A172 (cell line): Measurements from ENCODE around the gene LONP1. TPM values are rescaled to one million over a fixed set of nuclear protein-coding genes. Genes with fewer than 3 reads are reported as not detected.
"Not testable (repeated sequence)": the region's sequence is repeated elsewhere in the genome, so short reads cannot be mapped to it uniquely, and the experiment has no call there.

ENCODE experiments used
- DNase-seq: peaks from one replicate; pipeline ENCODE4 v3.0.0-alpha.2; 2015; ENCODE audit warnings: low spot score
- total RNA-seq: library from RNA; depleted of rRNA; stranded (reverse); fragments of >200 nt; shearing (Covaris generic); gene quantifications from 2 replicates; pipeline ENCODE4 v1.2.3, GENCODE V29; 2014

LONP1 gene
- total RNA-seq, 1 experiment from 2014 or later, result 153 TPM

GRCh38 chr19:5693195-5694166 lies 26.5 kb downstream of the LONP1 start:
- no peak for DNase-seq

DNA sequence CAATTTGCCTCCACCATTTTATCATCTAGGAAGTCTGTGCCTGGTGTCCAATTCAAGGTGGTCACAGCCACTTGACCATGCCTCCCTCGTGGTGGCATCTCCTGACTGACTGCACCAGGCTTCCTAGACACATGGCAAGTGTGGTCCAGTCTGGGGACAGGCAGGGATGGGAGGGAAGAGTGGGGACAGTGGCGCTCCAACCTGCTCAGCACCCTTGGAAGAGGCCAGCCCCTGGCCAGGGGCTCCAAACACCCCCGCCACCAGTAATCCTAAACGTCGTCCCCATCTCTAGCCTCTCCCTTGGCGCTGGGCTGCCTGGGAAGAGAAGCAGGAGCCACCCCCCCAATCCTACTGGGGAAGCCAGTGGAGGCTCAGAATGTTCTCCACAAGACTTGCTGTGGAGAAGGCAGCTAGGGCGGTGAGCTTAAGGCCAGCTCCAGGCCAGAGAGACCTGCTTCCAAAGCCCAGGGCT lies 27.2 kb downstream of the LONP1 start:
- no peak for DNase-seq

DNA sequence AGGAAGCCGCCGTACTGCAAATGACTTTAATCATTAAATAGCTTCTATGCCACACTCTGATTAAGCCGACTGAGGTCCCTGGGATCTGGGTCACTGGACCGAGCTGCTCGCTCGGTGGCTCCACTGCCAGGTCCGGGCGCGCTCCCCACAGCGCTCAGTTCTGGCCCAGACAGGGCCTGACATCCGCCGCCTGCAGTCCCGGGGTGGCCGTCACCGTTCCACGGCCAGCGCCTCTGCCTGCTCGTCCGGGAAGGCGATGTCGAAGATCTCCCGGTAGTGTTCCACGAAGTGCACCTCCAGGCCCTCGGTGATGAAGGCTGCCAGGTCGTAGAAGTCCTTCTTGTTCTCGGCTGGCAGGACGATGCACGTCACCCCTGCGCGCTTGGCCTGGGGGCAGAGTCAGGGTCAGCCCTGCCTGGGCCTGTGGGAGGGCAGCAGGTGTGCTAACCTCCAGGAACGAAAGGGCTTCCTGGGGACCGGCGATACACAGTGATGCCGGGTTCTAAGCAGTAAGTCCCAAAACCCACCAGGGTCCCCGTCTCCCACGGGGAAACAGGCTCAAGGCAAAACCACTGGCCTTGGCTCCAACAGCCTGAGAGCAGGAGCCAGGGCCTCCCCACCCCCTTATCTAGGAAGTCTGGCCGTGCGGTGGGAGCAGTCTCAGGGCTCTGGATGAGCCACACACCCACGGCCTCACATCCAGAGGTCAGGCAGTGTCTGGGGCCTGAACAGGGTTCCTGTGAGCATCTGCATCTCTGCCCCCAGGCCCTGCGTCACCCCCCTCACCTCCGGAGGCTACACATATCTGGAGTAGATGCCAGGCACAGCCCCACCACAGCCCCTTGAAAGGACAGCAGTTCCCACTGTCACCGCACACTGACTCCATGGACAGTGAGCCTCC lies 27.9 kb downstream of the LONP1 start:
- no peak for DNase-seq

- peak; percentile 63 for DNase-seq
Observed at GRCh38 chr19:5690955-5691821, 28.8 kb downstream of the LONP1 start.

- peak; percentile 96 for DNase-seq
Observed at GRCh38 chr19:5690125-5690954, 29.6 kb downstream of the LONP1 start, which contains the start of gene RPL36. Gene RPL36, plus strand, starts transcription at chr19:5690295. Its CDS starts 213 bp downstream, at chr19:5690508.

- DNase-seq, result not testable (repeated sequence)
Observed at GRCh38 chr19:5688262-5688881, 31.6 kb downstream of the LONP1 start.

- no peak for DNase-seq
Observed at GRCh38 chr19:5687360-5688198, 32.4 kb downstream of the LONP1 start.

DNA sequence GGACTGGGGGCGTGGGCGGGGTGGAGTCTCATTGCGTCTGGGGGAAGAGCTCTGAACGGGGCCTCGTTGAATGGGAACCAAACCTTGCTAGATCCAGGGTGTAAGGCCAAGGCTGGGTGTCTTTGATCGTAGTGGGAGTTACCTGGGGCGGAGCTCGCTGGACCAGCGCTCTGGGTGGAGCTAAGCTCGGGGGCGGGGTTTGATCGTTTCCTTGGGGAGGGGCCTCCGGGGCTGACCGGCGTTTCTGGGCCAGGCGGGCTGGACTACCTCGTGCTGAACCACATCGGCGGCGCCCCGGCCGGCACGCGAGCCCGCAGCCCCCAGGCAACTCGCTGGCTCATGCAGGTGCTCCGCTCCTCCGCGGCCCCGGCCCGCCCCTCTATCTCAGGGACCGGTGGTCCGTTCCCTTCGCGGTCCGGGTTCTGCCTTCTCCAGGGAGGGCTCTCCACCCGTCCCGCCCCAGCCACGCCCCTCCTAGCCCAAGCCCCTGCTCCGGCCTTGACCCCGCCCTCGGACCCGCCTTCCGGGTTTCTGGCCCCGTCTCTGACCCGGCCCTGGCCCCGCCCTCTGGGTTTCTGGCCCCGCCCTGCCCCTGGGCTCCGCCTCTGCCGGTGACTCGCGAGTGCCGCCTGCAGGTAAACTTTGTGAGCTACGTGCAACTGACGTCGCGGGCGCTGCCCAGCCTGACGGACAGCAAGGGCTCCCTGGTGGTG lies 33.1 kb downstream of the LONP1 start:
- peak; percentile 75 for DNase-seq

- no peak for DNase-seq
Observed at GRCh38 chr19:5686326-5686646, 33.7 kb downstream of the LONP1 start.

DNA sequence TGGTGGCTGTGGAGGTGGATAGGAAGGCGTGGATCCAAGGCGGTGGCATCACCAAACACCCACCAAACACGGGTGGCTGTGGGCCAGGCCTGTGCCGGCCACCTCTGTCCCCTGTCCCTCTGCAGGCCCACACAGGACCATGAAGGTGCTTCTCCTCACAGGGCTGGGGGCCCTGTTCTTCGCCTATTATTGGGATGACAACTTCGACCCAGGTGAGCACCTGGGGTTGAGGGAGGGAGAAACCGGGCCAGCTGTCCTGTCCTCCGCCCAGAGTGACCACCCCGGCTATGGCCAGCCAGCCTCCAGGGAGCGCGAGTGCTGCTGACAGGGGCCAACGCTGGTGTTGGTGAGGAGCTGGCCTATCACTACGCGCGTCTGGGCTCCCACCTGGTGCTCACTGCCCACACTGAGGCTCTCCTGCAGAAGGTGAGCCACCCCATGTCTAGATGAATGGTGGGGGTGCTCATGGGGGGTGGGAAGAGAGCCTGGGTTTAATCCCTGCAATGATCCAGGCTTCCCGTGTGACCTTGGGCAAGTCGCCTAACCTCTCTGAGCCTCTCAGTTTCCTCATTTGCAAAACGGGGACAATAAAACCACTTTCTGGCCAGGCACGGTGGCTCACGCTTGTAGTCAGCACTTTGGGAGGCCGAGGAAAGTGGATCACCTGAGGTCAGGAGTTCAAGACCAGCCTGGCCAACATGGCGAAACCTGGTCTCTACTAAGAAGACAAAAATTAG lies 35.1 kb downstream of the LONP1 start:
- no peak for DNase-seq

- no peak for DNase-seq
Observed at GRCh38 chr19:5683177-5683886, 36.6 kb downstream of the LONP1 start.

- DNase-seq, result no peak
Observed at GRCh38 chr19:5682107-5682482, 37.9 kb downstream of the LONP1 start.

DNA sequence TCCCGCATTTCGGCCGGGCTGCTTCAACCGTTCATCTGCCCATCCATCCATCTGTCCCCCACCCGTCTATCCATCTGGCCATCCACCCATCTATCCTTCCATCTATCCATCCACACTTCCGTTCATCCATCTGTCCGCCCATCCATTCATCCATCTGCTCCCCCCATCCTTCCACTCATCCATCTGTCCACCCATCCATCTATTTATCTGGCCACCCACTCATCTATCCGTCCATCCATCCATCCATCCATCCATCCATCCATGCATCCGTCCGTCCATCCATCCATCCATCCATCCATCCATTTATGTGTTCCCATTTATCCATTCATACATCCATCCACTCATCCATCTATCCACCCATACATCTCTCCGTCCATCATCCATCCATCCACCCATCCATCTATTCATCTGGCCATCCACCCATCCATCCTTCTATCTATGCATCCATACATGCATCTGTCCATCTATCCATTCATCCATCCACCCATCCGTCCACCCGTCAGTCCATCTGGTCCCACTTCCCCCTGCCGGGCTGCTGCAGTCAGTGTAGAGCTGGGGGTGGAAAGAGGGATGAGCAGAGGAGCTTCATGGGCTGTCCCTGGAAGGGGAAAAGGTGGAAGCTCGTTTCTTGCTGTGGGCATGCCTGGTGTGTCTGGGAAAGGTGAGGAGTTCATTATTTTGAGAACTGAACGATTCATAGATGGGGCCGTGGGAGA lies 38.4 kb downstream of the LONP1 start:
- no peak for DNase-seq

DNA sequence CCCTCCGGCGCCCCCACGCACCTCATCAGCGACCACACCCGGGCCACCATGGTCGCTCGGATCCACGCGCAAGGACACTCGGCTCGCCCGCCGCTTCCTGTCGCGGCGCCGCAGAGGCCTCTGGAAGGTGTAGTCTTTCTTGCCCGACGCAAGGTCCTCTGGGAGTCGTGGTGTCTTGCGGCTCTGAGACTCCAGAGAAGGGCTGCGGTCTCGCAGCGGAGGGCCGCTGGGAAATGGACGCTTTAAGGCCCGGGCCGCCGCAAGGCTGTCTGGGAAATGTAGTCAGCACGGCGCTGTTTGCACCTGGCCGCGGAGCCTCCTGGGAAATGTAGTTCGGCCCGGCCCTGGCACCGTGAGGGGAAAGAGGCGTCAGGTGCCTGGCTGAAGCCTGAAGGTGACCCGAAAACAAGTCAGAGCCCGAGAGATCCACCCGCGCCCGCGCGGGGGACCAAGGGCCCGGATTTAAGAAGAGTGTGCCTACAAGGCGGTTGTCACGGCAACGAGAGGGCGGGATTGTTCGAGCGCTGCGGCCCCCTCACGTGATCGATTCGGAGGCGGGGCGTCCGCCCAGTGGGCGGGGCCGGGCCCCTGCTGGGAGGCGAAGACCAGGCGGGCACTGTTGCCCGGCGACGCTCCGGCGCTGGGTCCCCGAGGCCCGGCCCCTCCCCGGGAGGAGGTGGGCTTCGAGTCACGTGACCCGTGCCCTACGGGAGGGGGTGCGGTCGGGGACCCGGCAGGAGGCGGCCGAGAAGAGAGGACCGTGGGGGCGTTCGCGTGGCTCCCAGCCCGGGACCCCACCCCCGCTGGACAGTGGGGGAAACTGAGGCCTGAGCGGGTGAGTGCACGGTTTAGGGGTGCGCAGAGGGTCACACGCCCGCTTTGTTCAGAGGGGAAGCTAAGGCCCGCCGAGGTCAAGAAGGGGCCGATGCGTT lies 39.2 kb downstream of the LONP1 start, which contains the start of the genes HSD11B1L and MICOS13:
TSS of gene HSD11B1L (plus strand) at position 591 of the 932 bp plus-strand sequence. CDS start 3,806 bp downstream, outside the sequence.
TSS of gene MICOS13 (minus strand) at position 80 of the 932 bp plus-strand sequence. CDS start at position 50, 30 bp downstream.
- DNase-seq, result peak; percentile 98

GRCh38 chr19:5680084-5680436 lies 39.9 kb downstream of the LONP1 start:
- no peak for DNase-seq
